ENCODE results near the gene SCUBE1.

The SCUBE1 gene

DNA sequence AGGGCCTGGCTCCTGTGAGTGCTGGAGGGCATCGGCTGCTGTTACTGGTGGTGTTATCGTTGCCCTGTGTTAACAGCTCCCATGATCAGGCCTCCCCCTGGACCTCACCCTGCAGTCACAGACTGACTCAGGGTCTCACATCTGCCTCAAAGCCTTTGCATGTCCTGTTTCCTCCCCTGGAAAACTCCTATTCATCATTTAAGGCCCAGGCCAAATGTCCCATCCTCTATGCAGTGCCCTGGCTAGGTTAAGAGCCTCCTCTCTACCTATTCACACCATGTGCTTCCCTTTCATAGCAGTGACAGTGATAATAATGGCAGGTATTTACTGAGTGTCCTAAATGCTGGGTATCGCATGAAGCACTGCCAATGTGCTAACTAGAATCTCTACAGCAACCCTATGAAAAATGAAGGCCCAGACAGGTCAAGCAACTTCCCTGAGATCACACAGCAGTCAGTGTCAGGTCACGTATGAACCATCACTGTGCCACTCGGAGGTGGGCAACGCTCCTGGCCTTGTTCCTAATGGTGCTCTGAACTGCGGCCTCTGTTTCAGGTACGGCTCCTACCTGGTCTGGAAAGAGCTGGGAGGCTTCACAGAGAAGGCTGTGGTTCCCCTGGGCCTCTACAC, 182.6 kb downstream of the SCUBE1 start:
- H3K9me3 ChIP-seq (ENCODE audit: control insufficient read depth, low read length) = no peaks in the 10 kb centered on the region
- no peak overlapping the region for H3K4me2 ChIP-seq (ENCODE audit: low read length)
- H3K36me3 ChIP-seq (ENCODE audit: control insufficient read depth, insufficient read depth, low read length) = no peaks in the 10 kb centered on the region
- H3K4me1 ChIP-seq = no peaks in the 10 kb centered on the region
- H3K4me3 ChIP-seq (ENCODE audit: low read depth, low read length) = no peak overlapping the region
- no peak overlapping the region for H3K27ac ChIP-seq
- H3K27me3 ChIP-seq (ENCODE audit: control insufficient read depth, insufficient read depth, low read length) = no peaks in the 10 kb centered on the region
- TF ChIP-seq CTCF (IDR thresholded peaks at IDR 0.05) = no peak
- H3K79me2 ChIP-seq = no peaks in the 10 kb centered on the region
- no peak overlapping the region for H3K9ac ChIP-seq
- no peak overlapping the region for H2AFZ ChIP-seq

DNA sequence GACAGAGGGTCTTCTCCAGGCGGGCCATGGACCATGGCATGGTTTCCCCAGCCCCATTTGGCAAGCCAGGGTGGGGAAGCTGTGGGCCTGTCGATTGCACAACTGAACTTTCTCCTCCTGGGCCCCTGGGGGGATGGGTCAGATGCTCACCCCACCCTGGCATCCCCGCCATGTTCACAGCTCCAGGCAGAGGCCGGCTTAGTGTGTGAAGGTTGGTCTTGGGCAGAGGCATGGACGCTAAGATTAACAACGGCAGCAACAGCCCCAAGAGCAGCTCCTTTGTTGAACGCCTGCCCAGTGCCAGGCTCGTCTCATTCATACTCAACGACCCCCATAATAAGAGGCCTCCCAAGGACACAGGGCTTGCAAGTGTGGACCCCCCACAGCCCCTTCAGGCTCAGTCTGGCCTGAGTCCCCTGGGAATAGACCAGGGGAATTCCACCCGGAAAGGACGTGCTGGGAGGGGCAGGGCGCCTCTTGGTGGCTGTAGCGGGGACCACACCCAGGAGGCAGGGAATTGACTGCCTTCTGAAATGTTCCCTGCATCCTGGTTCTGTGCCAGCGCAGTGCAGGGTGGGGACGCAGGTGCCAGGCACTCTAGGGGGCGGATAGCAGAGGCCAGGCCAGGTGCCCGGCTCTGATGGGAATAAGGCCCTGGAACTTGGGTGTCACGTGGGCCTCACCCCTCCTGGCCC, 183.5 kb downstream of the SCUBE1 start:
- no peaks in the 10 kb centered on the region for H3K79me2 ChIP-seq
- H3K9ac ChIP-seq = no peak overlapping the region
- no peaks in the 10 kb centered on the region for H3K27me3 ChIP-seq (ENCODE audit: control insufficient read depth, insufficient read depth, low read length)
- no peak overlapping the region for H2AFZ ChIP-seq
- H3K4me1 ChIP-seq = no peaks in the 10 kb centered on the region
- no peak for TF ChIP-seq CTCF (IDR thresholded peaks at IDR 0.05)
- H3K4me3 ChIP-seq (ENCODE audit: low read depth, low read length) = no peak overlapping the region
- no peak overlapping the region for H3K4me2 ChIP-seq (ENCODE audit: low read length)
- H3K27ac ChIP-seq = no peak overlapping the region
- H3K36me3 ChIP-seq (ENCODE audit: control insufficient read depth, insufficient read depth, low read length) = no peaks in the 10 kb centered on the region
- no peaks in the 10 kb centered on the region for H3K9me3 ChIP-seq (ENCODE audit: control insufficient read depth, low read length)

GRCh38 chr22:43158778-43159483, 184.2 kb downstream of the SCUBE1 start:
- no peaks in the 10 kb centered on the region for H3K27me3 ChIP-seq (ENCODE audit: control insufficient read depth, insufficient read depth, low read length)
- no peak overlapping the region for H3K4me3 ChIP-seq (ENCODE audit: low read depth, low read length)
- no peaks in the 10 kb centered on the region for H3K79me2 ChIP-seq
- no peak overlapping the region for H3K27ac ChIP-seq
- no peaks in the 10 kb centered on the region for H3K9me3 ChIP-seq (ENCODE audit: control insufficient read depth, low read length)
- no peak overlapping the region for H3K4me2 ChIP-seq (ENCODE audit: low read length)
- H3K9ac ChIP-seq = no peak overlapping the region
- no peak overlapping the region for H2AFZ ChIP-seq
- no peaks in the 10 kb centered on the region for H3K4me1 ChIP-seq
- no peaks in the 10 kb centered on the region for H3K36me3 ChIP-seq (ENCODE audit: control insufficient read depth, insufficient read depth, low read length)
- TF ChIP-seq CTCF (IDR thresholded peaks at IDR 0.05) = no peak

- Histone ChIP-seq H3K27ac (no peak overlapping the region), H3K36me3 (ENCODE audit: control insufficient read depth, insufficient read depth, low read length) (no peaks in the 10 kb centered on the region), H3K79me2 (no peaks in the 10 kb centered on the region), H3K9me3 (ENCODE audit: control insufficient read depth, low read length) (no peaks in the 10 kb centered on the region), H3K9ac (no peak overlapping the region), H3K27me3 (ENCODE audit: control insufficient read depth, insufficient read depth, low read length) (no peaks in the 10 kb centered on the region), H3K4me2 (ENCODE audit: low read length) (no peak overlapping the region), H3K4me1 (no peaks in the 10 kb centered on the region), H2AFZ (no peak overlapping the region), H3K4me3 (ENCODE audit: low read depth, low read length) (no peak overlapping the region)
- no peak for TF ChIP-seq CTCF (IDR thresholded peaks at IDR 0.05)
These were observed 185.2 kb downstream of the SCUBE1 start for GRCh38 chr22:43157874-43158546.
